CD4-positive, alpha-beta memory T cell (primary cell): ENCODE data around the gene SPATS2L. TPM values are rescaled to one million over a fixed set of nuclear protein-coding genes. Genes with fewer than 3 reads are reported as not detected.

Experiments
- CTCF ChIA-PET: fragments of 350-600 bp; sonication (Branson Sonifier 250); formaldehyde crosslinking; loops from one replicate; lab custom pipeline; 2021; ENCODE audit warnings: inconsistent platforms; ENCODE audit not compliant: partially characterized antibody; lab: Charles Lee
- POLR2A ChIA-PET: fragments of 350-600 bp; sonication (Branson Sonifier 250); formaldehyde crosslinking; loops from one replicate; lab custom pipeline; 2021; ENCODE audit not compliant: partially characterized antibody; lab: Charles Lee
- DNase-seq, 5 donors: peaks; one replicate each; pipeline versions ENCODE4 v3.0.0 to v3.0.0-alpha.2; 2020 to 2022; ENCODE audit warnings: mixed read lengths in 1 of 5
- H3K27ac ChIP-seq: one replicate; pipeline ENCODE4 v1.7.0; 2013; ENCODE audit warnings: low read depth, low read length
- H3K27me3 ChIP-seq: 2 replicates; pipeline ENCODE4 v1.7.0; 2013; ENCODE audit warnings: mild to moderate bottlenecking, low read length, moderate library complexity; ENCODE audit not compliant: insufficient read depth
- H3K36me3 ChIP-seq: 2 replicates; pipeline ENCODE4 v1.7.0; 2013; ENCODE audit warnings: mild to moderate bottlenecking, low read length, moderate library complexity; ENCODE audit not compliant: insufficient read depth
- H3K4me1 ChIP-seq: 2 replicates; pipeline ENCODE4 v1.7.0; 2013; ENCODE audit warnings: mild to moderate bottlenecking, low read length, moderate library complexity; ENCODE audit not compliant: insufficient read depth
- H3K4me3 ChIP-seq, 2 donors: one replicate each; pipeline ENCODE4 v1.7.0; 2013; ENCODE audit warnings: low read length in 2 of 2, mild to moderate bottlenecking in 1 of 2
- H3K9me3 ChIP-seq, 2 donors: one replicate each; pipeline ENCODE4 v1.7.0; 2013; ENCODE audit warnings: low read length in 2 of 2, control low read depth in 1 of 2; ENCODE audit not compliant: control insufficient read depth in 1 of 2
- H3K27ac Mint-ChIP-seq, 7 donors: one replicate each; pipeline ENCODE4 v1.8.0; 2020 to 2021; ENCODE audit warnings: mixed read lengths in 7 of 7, mild to moderate bottlenecking in 6 of 7, inconsistent platforms in 3 of 7, moderate library complexity in 3 of 7
- H3K27me3 Mint-ChIP-seq, 2 donors: one replicate each; pipeline ENCODE4 v1.8.0; 2020 to 2021; ENCODE audit warnings: mixed read lengths in 2 of 2
- H3K36me3 Mint-ChIP-seq, 2 donors: one replicate each; pipeline ENCODE4 v1.8.0; 2020 to 2021; ENCODE audit warnings: mixed read lengths in 2 of 2, inconsistent platforms in 1 of 2, mild to moderate bottlenecking in 1 of 2
- H3K4me1 Mint-ChIP-seq, 4 donors: one replicate each; pipeline ENCODE4 v1.8.0; 2020 to 2021; ENCODE audit warnings: mixed read lengths in 4 of 4, mild to moderate bottlenecking in 1 of 4
- H3K4me3 Mint-ChIP-seq, 8 donors: one replicate each; pipeline ENCODE4 v1.8.0; 2020 to 2021; ENCODE audit warnings: mixed read lengths in 8 of 8, mild to moderate bottlenecking in 7 of 8, moderate library complexity in 6 of 8, inconsistent platforms in 3 of 8
- H3K9me3 Mint-ChIP-seq, 8 donors: one replicate each; pipeline ENCODE4 v1.8.0; 2020 to 2021; ENCODE audit warnings: mixed read lengths in 8 of 8, mild to moderate bottlenecking in 5 of 8, inconsistent platforms in 3 of 8, moderate library complexity in 1 of 8
- intact Hi-C: fragments of 100-400 bp; cut with micrococcal nuclease; formaldehyde crosslinking; loops from one replicate; pipeline ENCODE4 v1.15.1; 2023
- polyA plus RNA-seq, 2 donors: library from polyadenylated mRNA; unstranded; fragments of 300-500 nt; fragmentation: Illumina TruSeq; gene quantifications; one replicate each; pipeline ENCODE4 v1.2.3, GENCODE V29; 2021
- total RNA-seq, 2 experiments: library from RNA; stranded (reverse); gene quantifications; one replicate each; pipeline ENCODE4 v1.2.3, GENCODE V29; 2021

The SPATS2L gene
- total and polyA plus RNA-seq, 4 experiments from 2014 or later: 5.2 to 6.6 (median 6.0) TPM

DNA sequence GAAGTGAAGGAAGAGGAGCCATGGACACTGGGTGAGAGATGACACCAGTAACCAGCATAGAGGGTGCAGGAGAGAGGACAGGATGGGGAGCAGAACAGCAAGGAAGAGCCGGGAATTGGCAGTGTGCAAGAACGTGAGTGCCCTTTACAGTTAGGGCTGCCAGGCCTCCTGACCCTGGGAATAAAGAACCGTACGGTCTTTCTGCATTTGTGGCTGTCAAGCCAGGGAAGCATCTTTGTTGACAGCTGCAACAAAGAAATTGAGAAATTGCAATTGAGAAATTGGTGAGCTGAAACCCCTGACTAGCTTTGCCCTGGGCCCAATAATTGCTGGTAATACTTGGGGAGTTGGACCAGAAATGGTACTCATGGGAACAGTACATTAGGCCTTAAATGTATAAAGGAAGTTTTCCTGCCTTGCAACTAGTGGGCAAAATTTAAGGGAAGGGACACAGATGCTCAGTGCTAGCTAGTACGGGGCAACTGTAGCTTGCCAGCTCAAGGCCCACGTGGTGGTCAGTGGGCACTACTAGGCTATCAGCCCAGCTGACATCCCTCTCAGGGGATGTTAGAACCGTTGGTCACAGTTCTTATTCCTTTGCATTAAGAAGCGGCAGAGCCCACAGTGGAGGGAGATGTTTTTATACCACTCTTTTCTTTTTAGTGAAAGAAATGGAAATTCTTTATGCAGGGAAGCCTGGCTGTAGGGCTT lies 146.8 kb downstream of the SPATS2L start:
- Histone ChIP-seq H3K9me3 (no peaks in the 10 kb centered on the region), H3K36me3 (no peaks in the 10 kb centered on the region), H3K27me3 (no peaks in the 10 kb centered on the region), H3K4me3 (no peak overlapping the region), H3K27ac (no peak overlapping the region), H3K4me1 (peaks cover 21% of the 10 kb centered on the region)
- no peaks in the 10 kb centered on the region for H3K27me3 Mint-ChIP-seq
- no peak for DNase-seq
- H3K9me3 Mint-ChIP-seq: peaks cover 0 to 1% (median 0%) of the 10 kb centered on the region in 8 donors
- H3K27ac Mint-ChIP-seq: peak overlapping the region in 1 of 7 donors; percentile 74
- intact Hi-C loops: no loop called here
- peaks cover 0 to 5% of the 10 kb centered on the region in 2 donors for H3K36me3 Mint-ChIP-seq
- CTCF ChIA-PET: interaction anchor here (3.5 kb wide), 1 partner anchor 14 kb away, joined by 11 read pairs; no protein-coding TSS in a partner anchor
- POLR2A ChIA-PET: no interaction called here
- H3K4me1 Mint-ChIP-seq: peaks cover 6 to 22% (median 13%) of the 10 kb centered on the region in 4 donors
- no peak overlapping the region for H3K4me3 Mint-ChIP-seq

DNA sequence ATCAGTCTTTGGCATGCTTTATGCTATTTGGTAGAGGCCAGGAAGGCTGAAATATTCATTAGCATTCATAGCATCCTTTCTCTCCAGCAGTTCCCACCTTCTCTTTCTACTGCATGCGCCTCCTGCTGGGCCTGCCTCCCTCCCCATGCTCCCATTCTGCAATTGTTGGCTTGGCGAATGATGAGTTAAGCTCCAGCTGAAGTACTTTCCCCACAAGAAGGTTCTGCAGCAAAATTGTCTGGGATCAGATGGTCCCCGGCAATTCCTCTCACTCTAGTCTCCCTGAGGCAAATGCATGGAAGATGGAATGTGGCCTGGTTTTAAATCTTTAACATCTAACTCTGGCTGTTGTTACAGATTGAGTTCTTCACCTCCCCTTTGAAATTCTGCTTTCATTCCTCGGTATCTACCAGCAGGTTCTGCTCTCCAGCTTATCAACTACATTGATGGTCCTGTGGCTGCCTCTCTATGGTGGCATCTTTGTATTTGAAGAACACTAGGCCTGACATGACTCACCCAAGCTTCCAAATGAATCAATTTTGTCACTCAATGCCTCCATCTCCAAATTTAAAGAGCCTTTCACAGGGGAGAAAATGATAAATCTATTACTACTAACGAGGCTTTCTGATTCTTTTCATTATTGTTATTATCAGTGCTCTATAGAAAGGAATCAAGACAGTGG lies 147.5 kb downstream of the SPATS2L start:
- ChIA-PET POLR2A (interaction anchor here (1.3 kb wide), 1 partner anchor 14 kb away, joined by 5 read pairs; no protein-coding TSS in a partner anchor), CTCF (interaction anchor here (0.8 to 3.5 kb wide), 3 partner anchors 13 to 27 kb away, joined by 3 to 11 read pairs (median 5); no protein-coding TSS in a partner anchor)
- no peaks in the 10 kb centered on the region for H3K9me3 ChIP-seq
- no peaks in the 10 kb centered on the region for H3K36me3 ChIP-seq
- Mint-ChIP-seq H3K4me1 (peaks cover 6 to 22% (median 12%) of the 10 kb centered on the region in 4 donors), H3K9me3 (peaks cover 0 to 1% (median 0%) of the 10 kb centered on the region in 8 donors), H3K27ac (peak overlapping the region in 2 of 7 donors; percentile 11 to 75), H3K36me3 (peaks cover 0 to 7% of the 10 kb centered on the region in 2 donors), H3K4me3 (no peak overlapping the region), H3K27me3 (no peaks in the 10 kb centered on the region)
- no peak overlapping the region for H3K4me3 ChIP-seq
- H3K27me3 ChIP-seq: no peaks in the 10 kb centered on the region
- intact Hi-C loops: no loop called here
- H3K27ac ChIP-seq: no peak overlapping the region
- H3K4me1 ChIP-seq: peaks cover 21% of the 10 kb centered on the region
- DNase-seq: no peak

DNA sequence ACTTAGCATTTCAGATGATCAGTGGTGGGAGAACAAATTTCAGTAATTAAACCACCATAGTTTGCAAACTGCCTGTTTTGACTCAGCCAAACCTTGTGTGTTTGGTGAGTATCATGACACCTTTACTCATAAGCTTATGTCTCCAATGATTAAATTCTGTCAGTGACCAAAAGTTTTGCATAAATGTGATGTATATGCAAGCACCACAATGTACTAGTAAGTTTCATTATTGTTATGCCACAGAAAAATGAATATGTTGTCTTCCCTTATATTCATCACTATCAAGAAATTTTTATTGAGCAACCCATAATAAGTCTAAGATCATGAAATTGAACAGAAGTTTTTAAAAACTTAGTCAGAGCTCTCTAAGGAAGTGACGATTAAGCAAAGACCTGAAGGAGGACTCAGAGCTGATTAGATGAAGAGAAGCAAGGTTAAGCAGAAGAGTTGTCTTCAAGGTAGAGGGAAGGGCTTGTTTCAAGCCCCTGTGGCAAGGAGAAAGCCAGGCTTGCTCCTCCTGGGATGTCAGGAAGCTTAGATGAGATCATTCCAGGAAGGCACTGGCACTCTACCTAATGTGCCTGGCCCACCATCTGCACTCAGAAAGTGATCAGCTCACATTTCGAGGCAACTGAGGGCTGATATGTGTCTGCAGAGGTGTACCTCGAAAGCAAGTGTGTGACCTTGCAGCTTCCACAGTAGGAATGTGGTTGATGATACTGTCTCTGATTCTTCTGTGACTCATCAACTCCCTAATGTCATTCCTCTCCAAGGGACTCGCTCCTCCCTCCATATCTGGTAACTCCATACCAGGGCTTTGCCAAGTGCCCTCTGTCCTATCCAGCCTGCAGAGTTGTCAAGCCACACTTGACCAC lies 148.7 kb downstream of the SPATS2L start:
- H3K9me3 Mint-ChIP-seq: peaks cover 0 to 1% (median 0%) of the 10 kb centered on the region in 8 donors
- intact Hi-C loops: no loop called here
- Histone ChIP-seq H3K9me3 (no peaks in the 10 kb centered on the region), H3K27me3 (no peaks in the 10 kb centered on the region), H3K36me3 (no peaks in the 10 kb centered on the region), H3K4me1 (peaks cover 21% of the 10 kb centered on the region), H3K27ac (no peak overlapping the region), H3K4me3 (no peak overlapping the region)
- peaks cover 0 to 8% of the 10 kb centered on the region in 2 donors for H3K36me3 Mint-ChIP-seq
- H3K27me3 Mint-ChIP-seq: no peaks in the 10 kb centered on the region
- DNase-seq: no peak
- no peak overlapping the region for H3K27ac Mint-ChIP-seq
- peaks cover 6 to 22% (median 12%) of the 10 kb centered on the region in 4 donors for H3K4me1 Mint-ChIP-seq
- ChIA-PET CTCF (interaction anchor here (0.8 to 3.5 kb wide), 4 partner anchors 12 to 26 kb away, joined by 3 to 11 read pairs (median 8); no protein-coding TSS in a partner anchor), POLR2A (interaction anchor here (1.3 kb wide), 1 partner anchor 13 kb away, joined by 5 read pairs; no protein-coding TSS in a partner anchor)
- peak overlapping the region in 3 of 8 donors; percentile 13 to 30 (median 15) for H3K4me3 Mint-ChIP-seq

DNA sequence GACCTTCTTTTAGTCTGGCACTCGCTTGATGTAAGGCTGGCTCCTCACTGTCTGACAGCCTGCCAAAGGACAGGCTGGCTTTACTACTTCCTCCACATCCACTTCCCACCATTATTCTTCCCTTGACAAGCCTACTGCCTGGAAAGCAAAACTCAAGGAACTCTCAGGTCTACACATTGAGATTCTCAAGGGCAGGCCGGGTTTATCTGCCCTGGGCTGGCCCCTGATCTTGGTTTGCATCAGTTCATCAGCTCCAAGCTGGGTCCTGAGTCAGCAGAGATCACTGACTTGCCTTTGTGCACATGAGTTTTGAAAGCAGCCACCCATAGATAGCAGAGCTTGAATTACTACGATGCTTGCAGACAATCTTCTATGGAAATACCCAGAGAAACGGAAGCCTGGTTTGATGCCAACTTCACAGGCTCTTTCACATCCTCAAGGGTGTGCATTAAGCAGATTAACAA lies 149.5 kb downstream of the SPATS2L start:
- H3K4me1 Mint-ChIP-seq: peaks cover 6 to 22% (median 12%) of the 10 kb centered on the region in 4 donors
- peaks cover 0 to 4% of the 10 kb centered on the region in 2 donors for H3K36me3 Mint-ChIP-seq
- peak overlapping the region in 3 of 8 donors; percentile 5 to 53 (median 22) for H3K4me3 Mint-ChIP-seq
- no peak overlapping the region for H3K27ac ChIP-seq
- DNase-seq: peak in 2 of 5 donors; percentile 3 to 17
- intact Hi-C loops: no loop called here
- POLR2A ChIA-PET: interaction anchor here (0.7 kb wide), 1 partner anchor 12 kb away, joined by 4 read pairs; no protein-coding TSS in a partner anchor
- H3K9me3 ChIP-seq: no peaks in the 10 kb centered on the region
- H3K9me3 Mint-ChIP-seq: peaks cover 0 to 1% (median 0%) of the 10 kb centered on the region in 8 donors
- CTCF ChIA-PET: interaction anchor here (1.6 to 3.5 kb wide), 3 partner anchors 11 to 26 kb away, joined by 3 to 11 read pairs (median 11); no protein-coding TSS in a partner anchor
- H3K27ac Mint-ChIP-seq: peak overlapping the region in 5 of 7 donors; percentile 5 to 74 (median 36)
- H3K4me1 ChIP-seq: peaks cover 21% of the 10 kb centered on the region
- no peaks in the 10 kb centered on the region for H3K36me3 ChIP-seq
- H3K27me3 ChIP-seq: no peaks in the 10 kb centered on the region
- no peak overlapping the region for H3K4me3 ChIP-seq
- no peaks in the 10 kb centered on the region for H3K27me3 Mint-ChIP-seq

DNA sequence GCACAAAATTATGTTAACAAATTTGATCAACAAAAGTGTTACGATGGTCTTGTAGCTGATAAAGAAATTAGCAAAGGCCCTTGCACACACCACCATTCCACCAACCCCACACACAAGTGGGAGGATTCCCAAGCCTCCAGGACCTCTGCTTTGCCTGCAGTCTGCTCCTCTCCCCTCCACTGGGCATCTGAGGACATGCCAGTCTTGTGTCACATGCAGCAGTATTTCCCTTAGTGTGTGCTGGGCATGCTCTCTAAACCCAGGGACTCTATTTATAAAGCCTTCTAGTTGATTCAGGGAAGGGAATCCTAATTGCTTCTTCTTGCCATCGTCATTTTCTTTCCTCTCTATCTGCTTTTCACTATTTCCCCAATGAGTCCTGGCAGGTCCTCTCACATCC lies 150.1 kb downstream of the SPATS2L start:
- no peaks in the 10 kb centered on the region for H3K27me3 Mint-ChIP-seq
- Histone ChIP-seq H3K27me3 (no peaks in the 10 kb centered on the region), H3K4me3 (no peak overlapping the region), H3K9me3 (no peaks in the 10 kb centered on the region), H3K36me3 (no peaks in the 10 kb centered on the region), H3K4me1 (peaks cover 21% of the 10 kb centered on the region), H3K27ac (no peak overlapping the region)
- H3K36me3 Mint-ChIP-seq: peaks cover 0 to 4% of the 10 kb centered on the region in 2 donors
- H3K4me3 Mint-ChIP-seq: no peak overlapping the region
- peaks cover 6 to 22% (median 12%) of the 10 kb centered on the region in 4 donors for H3K4me1 Mint-ChIP-seq
- H3K27ac Mint-ChIP-seq: no peak overlapping the region
- H3K9me3 Mint-ChIP-seq: peaks cover 0 to 1% (median 0%) of the 10 kb centered on the region in 8 donors
- POLR2A ChIA-PET: interaction anchor here (0.7 kb wide), 1 partner anchor 11 kb away, joined by 4 read pairs; no protein-coding TSS in a partner anchor
- intact Hi-C loops: no loop called here
- CTCF ChIA-PET: interaction anchor here (1.0 to 1.6 kb wide), 2 partner anchors 26 to 477 kb away, joined by 3 read pairs; no protein-coding TSS in a partner anchor
- DNase-seq: no peak

DNA sequence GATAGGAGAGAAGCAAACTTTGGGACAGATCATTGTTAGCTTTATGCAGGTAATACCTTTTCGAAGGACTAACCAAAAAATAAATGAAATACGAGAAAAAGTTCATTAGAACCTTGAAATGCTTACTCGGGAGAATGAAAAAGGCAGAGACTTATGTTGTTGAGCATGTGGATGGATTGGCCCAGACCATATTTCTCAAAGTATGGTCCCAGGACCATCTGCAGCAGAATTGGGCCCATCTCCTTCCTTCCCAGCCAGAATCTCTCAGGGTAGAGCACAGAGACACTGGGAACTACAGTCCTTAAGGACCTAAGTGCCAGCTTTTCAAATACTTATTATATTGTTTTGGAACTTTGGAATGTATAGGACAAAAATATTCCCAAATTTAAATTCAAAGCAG lies 152.6 kb downstream of the SPATS2L start:
- Histone ChIP-seq H3K27me3 (no peaks in the 10 kb centered on the region), H3K27ac (no peak overlapping the region), H3K36me3 (no peaks in the 10 kb centered on the region), H3K9me3 (no peaks in the 10 kb centered on the region), H3K4me1 (peaks cover 34% of the 10 kb centered on the region), H3K4me3 (no peak overlapping the region)
- Mint-ChIP-seq H3K27me3 (no peaks in the 10 kb centered on the region), H3K4me1 (peaks cover 12 to 30% (median 16%) of the 10 kb centered on the region in 4 donors), H3K9me3 (peaks cover 0 to 1% (median 0%) of the 10 kb centered on the region in 8 donors), H3K4me3 (no peak overlapping the region), H3K27ac (peak overlapping the region in 1 of 7 donors; percentile 3), H3K36me3 (peaks cover 0 to 4% of the 10 kb centered on the region in 2 donors)
- ChIA-PET CTCF (no interaction called here), POLR2A (interaction anchor here (0.6 to 0.8 kb wide), 2 partner anchors 9 to 75 kb away, joined by 3 read pairs; no protein-coding TSS in a partner anchor)
- DNase-seq: no peak
- intact Hi-C loops: no loop called here
